GM12878 (cell line): ENCODE data around the gene RPLP1. TPM values are rescaled to one million over a fixed set of nuclear protein-coding genes. Genes with fewer than 3 reads are reported as not detected.

Experiments used
- ATAC-seq: fragments of 200-7000 bp; cut with Tn5 transposase; 3 replicates; pipeline ENCODE4 v1.9.1; 2020; ENCODE audit warnings: mild to moderate bottlenecking, moderate library complexity
- BruUV-seq: library from RNA; stranded (reverse); fragments of 400-500 nt; replicated peaks from 2 replicates; lab custom pipeline; 2021; lab: Mats Ljungman, UMichigan
- CTCF ChIA-PET: fragments of 300-600 bp; sonication (Branson Sonifier 250); formaldehyde crosslinking; extraction: SDS; loops from one replicate; lab custom pipeline; 2021; ENCODE audit warnings: inconsistent platforms; lab: Yijun Ruan, JAX
- POLR2A ChIA-PET: fragments of 350-600 bp; formaldehyde crosslinking; extraction: SDS; loops from one replicate; lab custom pipeline; 2021; ENCODE audit warnings: inconsistent platforms; lab: Charles Lee
- RAD21 ChIA-PET: fragments of 300-600 bp; sonication (Branson Sonifier 250); formaldehyde crosslinking; loops from one replicate; lab custom pipeline; 2023; ENCODE audit warnings: antibody characterized with exemption; ENCODE audit not compliant: unreplicated experiment; lab: Charles Lee
- SMC1A ChIA-PET: fragments of 300-600 bp; sonication (Branson Sonifier 250); formaldehyde crosslinking; loops from one replicate; lab custom pipeline; 2023; ENCODE audit not compliant: unreplicated experiment, uncharacterized antibody; lab: Charles Lee
- DNase-seq: peaks from one replicate; pipeline ENCODE4 v3.0.0-alpha.2; 2011; ENCODE audit warnings: low read depth, low spot score
- FAIRE-seq: peaks from 3 replicates; lab custom pipeline; 2011; peaks lifted over from hg19 to GRCh38; lab: Jason Lieb, UNC
- H2AFZ ChIP-seq: 2 replicates; pipeline ENCODE4 v1.6.0; 2011; ENCODE audit warnings: low read depth, low read length, control low read depth; ENCODE audit not compliant: control insufficient read depth
- H3K27ac ChIP-seq: 2 replicates; pipeline ENCODE4 v1.5.1; 2011; ENCODE audit warnings: control low read depth; ENCODE audit not compliant: control insufficient read depth, insufficient read depth
- H3K27me3 ChIP-seq, 2 experiments: replicated peaks in 1 of 2; 2 replicates each; pipeline versions ENCODE4 v1.6.0 to v1.6.1; 2011; ENCODE audit warnings: low read length in 1 of 2; ENCODE audit not compliant: control insufficient read depth in 2 of 2, insufficient read depth in 2 of 2
- H3K36me3 ChIP-seq, 2 experiments: 2 replicates each; pipeline ENCODE4 v1.5.1; 2011; ENCODE audit warnings: low read length in 1 of 2; ENCODE audit not compliant: control insufficient read depth in 2 of 2, insufficient read depth in 2 of 2
- H3K4me1 ChIP-seq: 2 replicates; pipeline ENCODE4 v1.6.1; 2011; ENCODE audit warnings: mild to moderate bottlenecking, low read length, moderate library complexity, mixed read lengths; ENCODE audit not compliant: control insufficient read depth, insufficient read depth
- H3K4me2 ChIP-seq: 2 replicates; pipeline ENCODE4 v1.6.0; 2011; ENCODE audit warnings: control low read depth; ENCODE audit not compliant: control insufficient read depth, insufficient read depth
- H3K4me3 ChIP-seq: fragments of 200-600 bp; sonication (generic); 2 replicates; pipeline ENCODE4 v1.5.1; 2016
- H3K79me2 ChIP-seq: 2 replicates; pipeline ENCODE4 v1.6.0; 2011; ENCODE audit warnings: low read length; ENCODE audit not compliant: control insufficient read depth, insufficient read depth
- H3K9ac ChIP-seq: 2 replicates; pipeline ENCODE4 v1.8.0; 2011; ENCODE audit warnings: low read length, control low read depth, mixed read lengths; ENCODE audit not compliant: control insufficient read depth, insufficient read depth
- H3K9me3 ChIP-seq: replicated peaks from 3 replicates; pipeline ENCODE4 v1.5.1; 2011; ENCODE audit warnings: mild to moderate bottlenecking, low read length; ENCODE audit not compliant: control insufficient read depth, insufficient read depth
- H4K20me1 ChIP-seq: 2 replicates; pipeline ENCODE4 v1.6.0; 2011; ENCODE audit not compliant: control insufficient read depth, insufficient read depth
- CHD1 ChIP-seq: IDR thresholded peaks from 2 replicates; pipeline ENCODE4 v1.6.1; 2012; ENCODE audit warnings: low read depth, low read length, improper control_type of control experiment
- CHD4 ChIP-seq: fragments of 200-600 bp; sonication (generic); IDR thresholded peaks from 2 replicates; pipeline ENCODE4 v1.6.1; 2016; ENCODE audit warnings: mild to moderate bottlenecking
- ELK1 ChIP-seq: IDR thresholded peaks from 2 replicates; pipeline ENCODE4 v1.6.1; 2012; ENCODE audit warnings: low read depth, low read length, improper control_type of control experiment
- SIX5 ChIP-seq: IDR thresholded peaks from 2 replicates; pipeline ENCODE4 v1.6.1; 2011; ENCODE audit warnings: mild to moderate bottlenecking, low read depth, low read length, moderate library complexity; ENCODE audit not compliant: severe bottlenecking
- SMAD5 ChIP-seq: IDR thresholded peaks from 2 replicates; pipeline ENCODE4 v1.6.1; 2016; ENCODE audit warnings: antibody characterized with exemption, low read depth
- YY1 ChIP-seq: IDR thresholded peaks from 2 replicates; pipeline ENCODE4 v1.6.1; 2011; ENCODE audit warnings: low read depth, mild to moderate bottlenecking, low read length
- WGBS: methylation state at CpG from one replicate; pipeline ENCODE4 v1.1.6; 2016; ENCODE audit warnings: low lambda C conversion rate; ENCODE audit not compliant: insufficient replicate concordance, insufficient coverage; ENCODE audit errors: missing lambda C conversion rate; 5-methylcytosine and 5-hydroxymethylcytosine counted together
- in situ Hi-C: fragments of 300-500 bp; cut with MboI; formaldehyde crosslinking; loops from 9 replicates; pipeline ENCODE4 v1.14.3; 2018; ENCODE audit warnings: mixed read lengths
- intact Hi-C: fragments of 100-400 bp; cut with micrococcal nuclease; formaldehyde crosslinking; loops from one replicate; pipeline ENCODE4 v1.14.2; 2022; ENCODE audit not compliant: unreplicated experiment
- polyA plus RNA-seq, 11 experiments: library from polyadenylated mRNA; depleted of rRNA in 4 of 11; unstranded in 6 of 11; stranded (reverse) in 5 of 11; fragments of >200 nt; fragmentation: Nextera tagmentation in 4 of 11; fragmentation: Illumina TruSeq in 1 of 11; extraction: Ambion mirVana in 4 of 11; extraction: Trizol in 1 of 11; gene quantifications; 1 replicate in 1 of 11; 2 replicates in 10 of 11; pipeline versions ENCODE4 v1.2.1 to v1.2.3, GENCODE V29; 2011 to 2016; ENCODE audit warnings: inconsistent platforms in 2 of 11, missing spikeins in 2 of 11, low read depth in 1 of 11
- total RNA-seq, 4 experiments: library from RNA; depleted of rRNA in 3 of 4; stranded (reverse); fragments of >200 nt in 3 of 4; fragmentation: Illumina TruSeq in 1 of 4; extraction: Trizol in 1 of 4; gene quantifications; 2 replicates each; pipeline versions ENCODE4 v1.2.1 to v1.2.3, GENCODE V29; 2013 to 2021
- TF ChIP-seq, protein P1 (sequence below): fragments of 450-650 bp; IDR thresholded peaks from 2 replicates; pipeline ENCODE4 v1.6.1; 2016; ENCODE audit warnings: mild to moderate bottlenecking, moderate library complexity, borderline replicate concordance

The RPLP1 gene
- total and polyA plus RNA-seq, 10 of the 15 experiments (the other 5 are each of a cell fraction or from before 2014, with no cell fraction given): 217 to 3,098 (median 1,664) TPM

- 0% methylated on average over 4 of the region's 4 CpGs for WGBS
- Histone ChIP-seq H3K4me2 (no peak overlapping the region), H3K27ac (no peak overlapping the region), H3K36me3 (no peaks in the 10 kb centered on the region), H4K20me1 (no peaks in the 10 kb centered on the region), H3K9ac (no peak overlapping the region), H3K27me3 (no peaks in the 10 kb centered on the region), H3K4me3 (no peak overlapping the region), H3K79me2 (no peaks in the 10 kb centered on the region), H3K4me1 (no peaks in the 10 kb centered on the region), H3K9me3 (peaks cover 3% of the 10 kb centered on the region; the same call in 2 of the 3 replicates), H2AFZ (no peak overlapping the region)
- TF ChIP-seq CHD4 (no peak), ELK1 (no peak), CHD1 (no peak), SMAD5 (no peak), YY1 (no peak), SIX5 (no peak)
- TF ChIP-seq, protein P1, sequence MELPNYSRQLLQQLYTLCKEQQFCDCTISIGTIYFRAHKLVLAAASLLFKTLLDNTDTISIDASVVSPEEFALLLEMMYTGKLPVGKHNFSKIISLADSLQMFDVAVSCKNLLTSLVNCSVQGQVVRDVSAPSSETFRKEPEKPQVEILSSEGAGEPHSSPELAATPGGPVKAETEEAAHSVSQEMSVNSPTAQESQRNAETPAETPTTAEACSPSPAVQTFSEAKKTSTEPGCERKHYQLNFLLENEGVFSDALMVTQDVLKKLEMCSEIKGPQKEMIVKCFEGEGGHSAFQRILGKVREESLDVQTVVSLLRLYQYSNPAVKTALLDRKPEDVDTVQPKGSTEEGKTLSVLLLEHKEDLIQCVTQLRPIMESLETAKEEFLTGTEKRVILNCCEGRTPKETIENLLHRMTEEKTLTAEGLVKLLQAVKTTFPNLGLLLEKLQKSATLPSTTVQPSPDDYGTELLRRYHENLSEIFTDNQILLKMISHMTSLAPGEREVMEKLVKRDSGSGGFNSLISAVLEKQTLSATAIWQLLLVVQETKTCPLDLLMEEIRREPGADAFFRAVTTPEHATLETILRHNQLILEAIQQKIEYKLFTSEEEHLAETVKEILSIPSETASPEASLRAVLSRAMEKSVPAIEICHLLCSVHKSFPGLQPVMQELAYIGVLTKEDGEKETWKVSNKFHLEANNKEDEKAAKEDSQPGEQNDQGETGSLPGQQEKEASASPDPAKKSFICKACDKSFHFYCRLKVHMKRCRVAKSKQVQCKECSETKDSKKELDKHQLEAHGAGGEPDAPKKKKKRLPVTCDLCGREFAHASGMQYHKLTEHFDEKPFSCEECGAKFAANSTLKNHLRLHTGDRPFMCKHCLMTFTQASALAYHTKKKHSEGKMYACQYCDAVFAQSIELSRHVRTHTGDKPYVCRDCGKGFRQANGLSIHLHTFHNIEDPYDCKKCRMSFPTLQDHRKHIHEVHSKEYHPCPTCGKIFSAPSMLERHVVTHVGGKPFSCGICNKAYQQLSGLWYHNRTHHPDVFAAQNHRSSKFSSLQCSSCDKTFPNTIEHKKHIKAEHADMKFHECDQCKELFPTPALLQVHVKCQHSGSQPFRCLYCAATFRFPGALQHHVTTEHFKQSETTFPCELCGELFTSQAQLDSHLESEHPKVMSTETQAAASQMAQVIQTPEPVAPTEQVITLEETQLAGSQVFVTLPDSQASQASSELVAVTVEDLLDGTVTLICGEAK: no peak
- SMC1A ChIA-PET: interaction anchor here (1.1 kb wide), 1 partner anchor 987 kb away, joined by 3 read pairs; no protein-coding TSS in a partner anchor
- RAD21 ChIA-PET: interaction anchor here (0.6 to 1.9 kb wide), 3 partner anchors 544 to 1008 kb away, joined by 4 to 8 read pairs (median 4); no protein-coding TSS in a partner anchor
- BruUV-seq: no TSS peak
- FAIRE-seq (no peak), ATAC-seq (no peak), DNase-seq (no peak)
- POLR2A ChIA-PET: no interaction called here
- intact Hi-C loops (loop anchor here (2.0 to 10.0 kb wide), 7 partner anchors 243 to 1333 kb away; partner anchors contain the start of gene TLE3), in situ Hi-C loops (loop anchor here (10.0 kb wide), 1 partner anchor 1246 kb away; no protein-coding TSS in a partner anchor)
- CTCF ChIA-PET: interaction anchor here (1.3 to 2.1 kb wide), 3 partner anchors 13 to 988 kb away, joined by 3 to 8 read pairs (median 3); no protein-coding TSS in a partner anchor
These were observed 26.5 kb downstream of the RPLP1 start for GRCh38 chr15:69479081-69479480.
